Right lobe of liver (tissue), 4 donors: Measurements from ENCODE around the gene DUSP8.
"Not testable (repeated sequence)": the region's sequence is repeated elsewhere in the genome, so short reads cannot be mapped to it uniquely, and the experiment has no call there.

Experiments
- CTCF ChIP-seq, 4 donors: fragments of 200-600 bp in 3 of 4; fragments of 450-650 bp in 1 of 4; IDR thresholded peaks; one replicate each; pipeline versions ENCODE4 v1.5.1 to v1.8.0; 2016 to 2022; ENCODE audit warnings: antibody characterized with exemption in 4 of 4, mild to moderate bottlenecking in 2 of 4
- POLR2A ChIP-seq: fragments of 450-650 bp; IDR thresholded peaks from one replicate; pipeline ENCODE4 v1.6.1; 2017; ENCODE audit warnings: antibody characterized with exemption, mild to moderate bottlenecking
- donor health status: DM: no; HTN: no; CAD: no.
- donor health status: DM: no; HTN: no; CAD: no.
- donor health status: DM: no; HTN: yes; CAD: no.

GRCh38 chr11:1607901-1608300, 35.8 kb upstream of the DUSP8 start:
- TF ChIP-seq CTCF (IDR thresholded peaks at IDR 0.05); POLR2A: not testable (repeated sequence)
